Fibroblast of lung (primary cell): Measurements from ENCODE around the gene SYT9. TPM values are rescaled to one million over a fixed set of nuclear protein-coding genes. Genes with fewer than 3 reads are reported as not detected.

Experiments
- DNase-seq, 2 donors: peaks; one replicate each; pipeline versions ENCODE4 v3.0.0 to v3.0.0-alpha.2; 2010; ENCODE audit warnings: low read depth in 2 of 2
- H2AFZ ChIP-seq: 2 replicates; pipeline ENCODE4 v1.5.1; 2012; ENCODE audit warnings: low read length, control low read depth, inconsistent platforms
- H3K27ac ChIP-seq: 2 replicates; pipeline ENCODE4 v1.5.1; 2011; ENCODE audit warnings: low read length, control low read depth; ENCODE audit not compliant: insufficient read depth
- H3K27me3 ChIP-seq: 2 replicates; pipeline ENCODE4 v1.5.1; 2011; ENCODE audit warnings: mild to moderate bottlenecking, low read length; ENCODE audit not compliant: control insufficient read depth, insufficient read depth
- H3K36me3 ChIP-seq: 2 replicates; pipeline ENCODE4 v1.5.1; 2011; ENCODE audit warnings: low read length; ENCODE audit not compliant: control insufficient read depth, insufficient read depth
- H3K4me1 ChIP-seq: 2 replicates; pipeline ENCODE4 v1.5.1; 2011; ENCODE audit warnings: low read length; ENCODE audit not compliant: control insufficient read depth, insufficient read depth; ENCODE audit errors: extremely low read depth
- H3K4me2 ChIP-seq: 2 replicates; pipeline ENCODE4 v1.5.1; 2011; ENCODE audit warnings: low read length, control low read depth; ENCODE audit not compliant: insufficient read depth; ENCODE audit errors: extremely low read depth
- H3K4me3 ChIP-seq, 4 experiments: fragments of 200-600 bp in 1 of 4; sonication (generic) in 1 of 4; replicated peaks in 1 of 4; 2 replicates each; pipeline ENCODE4 v1.5.1; 2011 to 2016; ENCODE audit warnings: low read length in 4 of 4, low read depth in 3 of 4, mild to moderate bottlenecking in 3 of 4, control low read depth in 2 of 4, inconsistent platforms in 1 of 4, mixed read lengths in 1 of 4; ENCODE audit not compliant: insufficient read depth in 1 of 4; ENCODE audit errors: control extremely low read depth in 1 of 4
- H3K79me2 ChIP-seq: 2 replicates; pipeline ENCODE4 v1.5.1; 2012; ENCODE audit warnings: mild to moderate bottlenecking, low read length, inconsistent platforms; ENCODE audit not compliant: control insufficient read depth, insufficient read depth
- H3K9ac ChIP-seq: 2 replicates; pipeline ENCODE4 v1.5.1; 2011; ENCODE audit warnings: mild to moderate bottlenecking, low read length, control low read depth; ENCODE audit not compliant: insufficient read depth
- H3K9me3 ChIP-seq: 2 replicates; pipeline ENCODE4 v1.5.1; 2012; ENCODE audit warnings: low read depth, low read length; ENCODE audit not compliant: control insufficient read depth, insufficient read depth
- H4K20me1 ChIP-seq: 2 replicates; pipeline ENCODE4 v1.5.1; 2011; ENCODE audit warnings: low read length; ENCODE audit not compliant: control insufficient read depth, insufficient read depth; ENCODE audit errors: extremely low read depth
- CTCF ChIP-seq, 2 donors: IDR thresholded peaks in 1 of 2; conservative IDR thresholded peaks in 1 of 2; 1 replicate in 1 of 2; 2 replicates in 1 of 2; pipeline ENCODE4 v1.5.1; 2011 to 2012; ENCODE audit warnings: low read length in 2 of 2, control low read depth in 1 of 2, inconsistent platforms in 1 of 2, low read depth in 1 of 2, mild to moderate bottlenecking in 1 of 2
- EZH2 ChIP-seq: IDR thresholded peaks from 2 replicates; pipeline ENCODE4 v1.5.1; 2012; ENCODE audit warnings: low read length, control low read depth, mild to moderate bottlenecking; ENCODE audit errors: missing control alignments
- polyA plus RNA-seq, 2 donors: library from polyadenylated mRNA; depleted of rRNA in 1 of 2; stranded (reverse) in 1 of 2; unstranded in 1 of 2; fragments of >200 nt; gene quantifications; 2 replicates each; pipeline ENCODE4 v1.2.1, GENCODE V29; 2011 to 2012; ENCODE audit warnings: missing spikeins in 1 of 2
- total RNA-seq: library from RNA; depleted of rRNA; stranded (reverse); fragments of >200 nt; gene quantifications from 2 replicates; pipeline ENCODE4 v1.2.1, GENCODE V29; 2014

SYT9 gene
- total and polyA plus RNA-seq, 2 donors (not counting 1 experiment from before 2014, with no cell fraction given) = not detected

- Histone ChIP-seq H3K27ac (no peak overlapping the region), H3K4me2 (no peak overlapping the region), H3K9ac (no peak overlapping the region), H4K20me1 (no peaks in the 10 kb centered on the region), H3K4me1 (no peaks in the 10 kb centered on the region), H2AFZ (no peak overlapping the region), H3K9me3 (no peaks in the 10 kb centered on the region), H3K27me3 (no peaks in the 10 kb centered on the region), H3K79me2 (no peaks in the 10 kb centered on the region), H3K36me3 (no peaks in the 10 kb centered on the region), H3K4me3 (no peak overlapping the region)
- peak in 1 of 2 donors; percentile 7 for DNase-seq
- TF ChIP-seq EZH2 (no peak), CTCF (conservative IDR thresholded peaks at IDR 0.05 in 1 of 2, IDR thresholded peaks at IDR 0.05 in 1 of 2; ENCODE audit: low read depth in 1 of 2, low read length in 2 of 2) (no peak)
These were observed 205.5 kb downstream of the SYT9 start for GRCh38 chr11:7457211-7457610.

GRCh38 chr11:7462706-7463105 lies 211.0 kb downstream of the SYT9 start:
- Histone ChIP-seq H3K36me3 (no peaks in the 10 kb centered on the region), H4K20me1 (no peaks in the 10 kb centered on the region), H3K4me2 (no peak overlapping the region), H3K27ac (no peak overlapping the region), H2AFZ (no peak overlapping the region), H3K9ac (no peak overlapping the region), H3K27me3 (no peaks in the 10 kb centered on the region), H3K9me3 (no peaks in the 10 kb centered on the region), H3K79me2 (no peaks in the 10 kb centered on the region), H3K4me3 (no peak overlapping the region), H3K4me1 (no peaks in the 10 kb centered on the region)
- no peak for TF ChIP-seq CTCF (conservative IDR thresholded peaks at IDR 0.05 in 1 of 2, IDR thresholded peaks at IDR 0.05 in 1 of 2; ENCODE audit: low read depth in 1 of 2, low read length in 2 of 2)
- TF ChIP-seq EZH2 = no peak
- no peak for DNase-seq

- Histone ChIP-seq H3K4me2 (no peak overlapping the region), H3K9me3 (no peaks in the 10 kb centered on the region), H3K4me3 (no peak overlapping the region), H4K20me1 (no peaks in the 10 kb centered on the region), H3K79me2 (no peaks in the 10 kb centered on the region), H3K27ac (no peak overlapping the region), H3K4me1 (no peaks in the 10 kb centered on the region), H3K9ac (no peak overlapping the region), H3K36me3 (no peaks in the 10 kb centered on the region), H2AFZ (no peak overlapping the region), H3K27me3 (no peaks in the 10 kb centered on the region)
- DNase-seq = no peak
- TF ChIP-seq CTCF (conservative IDR thresholded peaks at IDR 0.05 in 1 of 2, IDR thresholded peaks at IDR 0.05 in 1 of 2; ENCODE audit: low read depth in 1 of 2, low read length in 2 of 2) = no peak
- no peak for TF ChIP-seq EZH2
These were observed 215.9 kb downstream of the SYT9 start for GRCh38 chr11:7467652-7468051.
